Skin of body (tissue), 2 donors: ENCODE data around the gene SEMG1. TPM values are rescaled to one million over a fixed set of nuclear protein-coding genes. Genes with fewer than 3 reads are reported as not detected.

Experiments
- DNase-seq: peaks from one replicate; lab custom pipeline; 2025; lab: John Stamatoyannopoulos, UW
- total RNA-seq: library from RNA; depleted of rRNA; stranded (reverse); fragments of >200 nt; gene quantifications from one replicate; pipeline ENCODE4 v1.2.3, GENCODE V29; 2014

The SEMG1 gene
- total RNA-seq, 1 donor from 2014 or later = not detected

- no peak for DNase-seq
Measured at GRCh38 chr20:45221076-45221475, 14.2 kb downstream of the SEMG1 start, which contains the start of gene SEMG2. TSS of gene SEMG2 (plus strand) at chr20:45221373. CDS start at chr20:45221390, 17 bp downstream.

GRCh38 chr20:45223136-45223535, 16.3 kb downstream of the SEMG1 start:
- DNase-seq = no peak

GRCh38 chr20:45226287-45226686, 19.5 kb downstream of the SEMG1 start:
- DNase-seq = no peak

- DNase-seq = no peak
Measured at GRCh38 chr20:45229264-45230056, 22.6 kb downstream of the SEMG1 start.

GRCh38 chr20:45230631-45231030, 23.8 kb downstream of the SEMG1 start:
- no peak for DNase-seq

GRCh38 chr20:45235995-45236394, 29.2 kb downstream of the SEMG1 start:
- DNase-seq = no peak

GRCh38 chr20:45238139-45238538, 31.3 kb downstream of the SEMG1 start:
- DNase-seq = no peak

- DNase-seq = no peak
Measured at GRCh38 chr20:45246109-45246508, 39.3 kb downstream of the SEMG1 start.

- no peak for DNase-seq
Measured at GRCh38 chr20:45247865-45248264, 41.0 kb downstream of the SEMG1 start.

GRCh38 chr20:45248609-45249008, 41.8 kb downstream of the SEMG1 start:
- no peak for DNase-seq

GRCh38 chr20:45251884-45252560, 45.2 kb downstream of the SEMG1 start:
- no peak for DNase-seq

GRCh38 chr20:45253261-45253660, 46.4 kb downstream of the SEMG1 start:
- DNase-seq = no peak

- no peak for DNase-seq
Measured at GRCh38 chr20:45254383-45255262, 47.8 kb downstream of the SEMG1 start, which contains the start of gene SLPI. TSS of gene SLPI (minus strand) at chr20:45254564. CDS start at chr20:45254543, 21 bp downstream.

- DNase-seq = no peak
Measured at GRCh38 chr20:45257161-45257560, 50.3 kb downstream of the SEMG1 start.

- DNase-seq = no peak
Measured at GRCh38 chr20:45257711-45258110, 50.9 kb downstream of the SEMG1 start.

GRCh38 chr20:45258259-45258658, 51.4 kb downstream of the SEMG1 start:
- DNase-seq = no peak

- no peak for DNase-seq
Measured at GRCh38 chr20:45258664-45259063, 51.8 kb downstream of the SEMG1 start.
